AG09309 (cell line): ENCODE results near the gene GPR139.

Experiments used
- DNase-seq: peaks from one replicate; pipeline ENCODE4 v3.0.0-alpha.2; 2010; ENCODE audit warnings: low read depth
- H3K4me3 ChIP-seq: 2 replicates; pipeline ENCODE4 v1.5.1; 2011; ENCODE audit warnings: mild to moderate bottlenecking, low read depth, low read length, moderate library complexity; ENCODE audit not compliant: control insufficient read depth
- CTCF ChIP-seq: IDR thresholded peaks from 2 replicates; pipeline ENCODE4 v1.5.1; 2011; ENCODE audit warnings: mild to moderate bottlenecking, low read depth, low read length, inconsistent platforms; ENCODE audit not compliant: insufficient read depth, control insufficient read depth; ENCODE audit errors: missing control alignments

The GPR139 gene

GRCh38 chr16:20020083-20020482 lies 53.6 kb downstream of the GPR139 start:
- no peak for DNase-seq
- no peak overlapping the region for H3K4me3 ChIP-seq
- no peak for TF ChIP-seq CTCF

GRCh38 chr16:20016234-20016633 lies 57.5 kb downstream of the GPR139 start:
- TF ChIP-seq CTCF = no peak
- DNase-seq = no peak
- no peak overlapping the region for H3K4me3 ChIP-seq

- no peak for TF ChIP-seq CTCF
- no peak overlapping the region for H3K4me3 ChIP-seq
- DNase-seq = no peak
These were observed 68.8 kb downstream of the GPR139 start for GRCh38 chr16:20004931-20005330.

GRCh38 chr16:20002936-20003335 lies 70.8 kb downstream of the GPR139 start:
- TF ChIP-seq CTCF = no peak
- H3K4me3 ChIP-seq = no peak overlapping the region
- no peak for DNase-seq

- DNase-seq = no peak
- H3K4me3 ChIP-seq = no peak overlapping the region
- no peak for TF ChIP-seq CTCF
These were observed 71.6 kb downstream of the GPR139 start for GRCh38 chr16:20001856-20002707.

GRCh38 chr16:19997734-19998133 lies 76.0 kb downstream of the GPR139 start:
- no peak for DNase-seq

More at GRCh38 chr16:19997734-19998133, 76.0 kb downstream of the GPR139 start:
- no peak overlapping the region for H3K4me3 ChIP-seq
- no peak for TF ChIP-seq CTCF
